Putamen (tissue), 1 donor: ENCODE results near the gene DLX6.

Experiments
- DNase-seq: peaks from one replicate; pipeline ENCODE4 v3.0.0-alpha.2; 2016; ENCODE audit warnings: low spot score

The DLX6 gene

GRCh38 chr7:97011536-97012364 lies 6.4 kb downstream of the DLX6 start:
- no peak for DNase-seq

- DNase-seq, result no peak
These were observed 7.2 kb downstream of the DLX6 start for GRCh38 chr7:97012365-97013133.

- peak; percentile 0 for DNase-seq
These were observed 7.9 kb downstream of the DLX6 start for GRCh38 chr7:97013134-97013844.

DNA sequence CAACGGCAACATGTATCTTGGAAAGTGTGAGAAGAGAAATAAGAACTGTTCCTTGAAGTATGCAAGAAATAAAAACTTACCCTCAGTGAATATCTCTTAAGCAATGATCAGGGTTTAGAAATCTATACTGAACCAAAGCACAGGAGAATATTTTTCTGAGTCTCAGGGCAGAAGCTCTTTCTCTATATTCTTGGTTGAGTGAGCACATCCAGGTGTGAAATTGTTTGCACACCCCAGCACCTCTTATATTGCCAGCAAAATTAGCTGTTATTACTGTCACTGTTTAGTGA lies 8.4 kb downstream of the DLX6 start:
- peak; percentile 0 for DNase-seq

DNA sequence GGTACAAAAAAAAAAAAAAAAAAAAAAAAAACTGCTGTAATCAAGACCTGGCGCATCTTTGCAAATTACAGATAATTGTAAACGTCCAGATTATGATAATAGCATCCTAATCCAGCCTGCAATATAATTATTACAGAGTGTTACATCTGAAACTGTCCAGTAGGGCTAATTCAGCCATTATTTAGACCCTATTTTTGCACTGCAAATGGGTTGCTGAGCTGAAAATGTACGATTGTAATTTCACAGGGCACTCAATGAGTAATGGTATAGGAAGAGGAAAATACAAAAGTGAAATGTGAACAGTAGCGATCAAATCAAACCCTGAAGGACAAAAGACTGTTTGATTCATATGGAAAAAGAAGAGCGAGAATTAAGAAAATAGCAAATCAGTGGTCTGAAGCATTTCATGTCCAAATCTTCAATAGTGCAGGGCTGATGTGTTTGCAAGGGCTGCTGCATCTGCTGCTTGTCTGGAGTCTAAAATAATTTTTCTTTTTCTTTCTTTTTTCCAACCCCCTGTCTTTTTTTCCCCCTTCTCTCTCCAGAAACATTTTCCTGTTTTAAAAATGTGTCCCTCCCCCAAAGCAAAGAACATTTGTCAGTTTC lies 8.9 kb downstream of the DLX6 start:
- peak; percentile 4 for DNase-seq

- DNase-seq, result no peak
These were observed 9.9 kb downstream of the DLX6 start for GRCh38 chr7:97015279-97015678.

DNA sequence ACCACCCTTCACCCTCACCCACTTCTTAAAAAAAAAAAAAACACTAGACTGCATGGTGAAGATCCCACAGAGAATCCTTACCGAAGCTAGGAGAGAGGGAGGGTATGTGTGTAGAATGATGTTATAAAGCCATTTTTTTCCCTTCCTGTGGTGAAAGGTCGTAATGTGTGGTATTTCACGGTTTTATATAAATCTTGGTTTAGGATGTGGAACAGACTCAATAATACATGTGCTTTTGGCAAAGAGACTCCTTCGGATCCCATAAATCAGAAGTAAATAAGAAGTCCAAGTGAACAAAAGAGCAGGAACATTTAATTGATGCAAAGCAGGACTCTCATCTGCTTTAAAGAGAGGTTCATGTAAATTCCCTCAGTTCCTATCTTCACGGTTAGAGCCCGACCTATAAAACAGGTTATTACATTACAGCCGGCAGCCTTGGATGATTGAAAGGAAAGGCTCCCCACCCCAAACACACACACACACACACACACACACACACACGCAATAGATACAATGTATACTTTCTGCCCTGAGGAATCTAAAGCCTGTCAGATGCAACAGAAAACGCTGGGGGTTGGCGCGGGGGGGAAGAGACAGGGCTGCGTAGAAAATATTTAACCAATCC lies 10.5 kb downstream of the DLX6 start:
- DNase-seq, result peak; percentile 10

DNA sequence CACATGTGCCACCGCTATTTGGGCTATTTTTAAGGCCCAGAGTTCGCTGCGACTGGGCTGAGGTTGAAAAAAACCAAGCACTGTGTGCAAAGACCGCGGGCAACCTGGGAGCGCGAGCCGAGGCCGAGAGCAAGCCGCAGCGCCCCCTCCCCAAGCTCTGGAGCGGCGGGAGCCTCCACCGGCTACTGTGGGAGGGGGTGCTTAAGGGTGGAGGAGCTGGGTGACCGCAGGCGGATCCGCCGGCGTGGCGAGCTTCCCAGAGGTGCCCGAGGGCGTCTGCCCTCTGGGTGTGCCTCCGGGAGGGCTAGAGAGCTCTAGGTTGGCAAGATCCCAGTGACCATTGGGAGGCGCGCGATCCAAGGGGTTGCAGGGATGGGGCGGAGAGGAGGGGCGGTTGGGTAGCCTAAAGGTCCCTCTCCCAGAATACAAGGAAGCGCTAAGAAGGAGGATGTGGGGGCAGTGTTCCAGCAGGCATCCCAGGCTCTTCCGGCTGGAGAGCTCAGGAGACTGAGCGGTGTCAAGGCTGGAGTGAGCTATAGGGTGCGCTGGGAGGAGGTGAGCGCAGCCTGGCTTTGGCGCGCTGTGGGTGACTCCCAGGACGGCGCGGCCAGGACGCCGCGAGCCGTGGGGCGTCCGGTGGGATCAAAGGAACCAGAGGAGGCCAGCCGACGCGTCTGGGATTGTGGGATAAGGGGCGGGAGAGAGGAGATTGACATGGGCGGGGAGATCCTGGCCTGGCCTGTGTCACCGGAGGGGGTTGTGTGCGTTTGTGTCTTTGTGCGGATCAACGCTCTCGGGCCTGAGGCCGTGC lies 11.2 kb downstream of the DLX6 start:
- peak; percentile 8 for DNase-seq

DNA sequence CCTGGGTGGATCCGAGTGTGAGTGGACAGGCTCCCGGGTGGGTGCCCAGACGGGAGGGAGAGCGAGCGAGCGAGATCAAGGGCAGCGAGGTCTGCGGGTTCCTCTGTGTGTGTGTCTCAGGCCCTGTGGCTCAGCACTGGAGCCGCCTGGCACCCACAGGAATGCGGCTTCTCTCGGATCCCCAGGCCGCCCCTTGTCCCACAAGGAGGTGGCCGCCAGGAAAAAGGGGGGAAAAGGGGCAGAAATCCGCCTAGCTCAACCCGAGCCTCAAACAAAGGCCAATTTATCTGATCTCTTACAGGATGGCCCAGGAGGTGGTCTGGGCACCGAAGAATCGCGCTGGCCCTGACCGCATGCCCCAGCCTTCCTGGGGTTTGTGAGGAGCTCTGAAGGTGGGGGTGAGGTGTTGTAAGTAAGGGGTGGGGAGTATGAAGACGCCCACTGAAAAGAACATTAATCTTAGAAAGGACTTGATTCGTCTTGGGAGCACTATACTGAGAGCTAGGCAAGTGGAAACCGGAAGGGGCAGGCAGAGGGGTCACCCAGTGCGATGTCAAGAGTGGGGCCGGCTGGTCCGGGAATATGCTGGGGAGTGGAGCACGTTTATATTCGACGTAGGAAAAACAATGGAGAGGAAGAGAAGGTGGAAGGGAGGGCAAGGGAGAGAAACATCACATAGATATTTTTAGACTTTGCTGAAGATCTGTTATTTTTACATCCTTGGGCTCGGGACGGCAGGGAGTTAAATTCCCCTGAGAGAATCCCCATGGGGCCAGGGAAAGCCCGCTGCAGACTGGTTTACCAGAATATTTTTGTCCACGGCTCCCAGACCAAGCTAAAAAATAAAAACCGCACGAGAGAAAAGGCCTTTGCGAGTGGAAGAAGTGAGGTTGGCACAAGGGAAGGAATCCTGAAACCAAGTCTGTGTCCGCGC lies 12.1 kb downstream of the DLX6 start:
- peak; percentile 13 for DNase-seq

- DNase-seq, result peak; percentile 17
These were observed 12.8 kb downstream of the DLX6 start for GRCh38 chr7:97018126-97018601.

GRCh38 chr7:97018791-97019531 lies 13.6 kb downstream of the DLX6 start:
- DNase-seq, result peak; percentile 49

- DNase-seq, result peak; percentile 31
These were observed 14.4 kb downstream of the DLX6 start for GRCh38 chr7:97019710-97020225.

DNA sequence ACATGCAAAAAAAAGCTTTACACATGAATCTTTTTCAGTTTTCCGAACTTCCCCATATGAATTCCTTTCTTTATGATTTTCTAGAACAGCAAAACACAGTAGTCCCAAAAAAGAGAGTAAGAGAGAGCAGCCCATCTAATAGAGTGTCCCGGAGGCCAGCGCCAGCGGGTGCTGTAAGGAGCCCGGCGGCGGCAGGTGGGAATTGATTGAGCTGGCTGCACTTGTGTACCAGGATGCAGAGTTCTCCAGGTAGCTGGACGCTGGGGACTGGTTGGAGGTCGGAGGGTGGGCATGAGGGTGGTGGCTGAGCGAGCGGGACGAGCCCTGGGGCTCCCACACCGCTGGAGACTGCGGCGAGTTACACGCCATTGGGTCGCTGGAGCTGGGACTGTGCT lies 15.2 kb downstream of the DLX6 start:
- DNase-seq, result peak; percentile 1

DNA sequence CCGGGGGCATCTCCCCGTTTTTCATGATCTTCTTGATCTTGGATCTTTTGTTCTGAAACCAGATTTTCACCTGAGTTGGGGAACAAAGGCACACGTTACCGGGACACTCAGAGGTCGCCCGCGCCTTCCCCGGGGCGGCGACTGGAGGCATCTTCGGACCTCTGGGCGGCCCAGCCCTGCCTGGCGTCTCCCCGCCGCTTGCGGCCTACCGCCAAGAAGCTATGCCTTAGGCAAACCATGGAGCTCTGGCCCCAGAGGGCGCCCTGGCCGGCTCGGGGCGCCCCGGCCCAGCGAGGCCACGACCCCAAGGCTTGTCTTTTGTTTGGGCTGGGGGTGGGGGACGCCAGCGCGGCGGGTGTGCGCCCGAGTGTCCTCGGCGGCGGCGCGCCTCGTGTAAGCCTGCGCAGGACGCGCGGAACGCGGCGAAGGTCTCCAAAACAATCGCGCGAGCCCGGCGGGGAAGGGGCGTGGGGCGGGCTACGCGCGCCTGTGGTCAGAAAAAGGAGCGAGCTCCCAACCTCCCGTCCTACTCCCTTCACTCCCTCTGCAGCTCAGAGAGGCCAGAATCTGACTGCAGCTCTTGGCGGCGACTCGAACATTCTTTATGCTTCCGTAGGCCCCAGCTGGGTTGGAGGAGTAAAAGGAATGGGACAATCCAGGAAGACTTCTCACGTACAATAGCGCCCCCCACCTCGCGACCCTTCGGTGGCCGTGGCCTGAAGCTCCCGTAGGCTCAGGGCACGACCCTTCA lies 15.8 kb downstream of the DLX6 start:
- peak; percentile 3 for DNase-seq

- peak; percentile 12 for DNase-seq
These were observed 16.6 kb downstream of the DLX6 start for GRCh38 chr7:97021747-97022490.

DNA sequence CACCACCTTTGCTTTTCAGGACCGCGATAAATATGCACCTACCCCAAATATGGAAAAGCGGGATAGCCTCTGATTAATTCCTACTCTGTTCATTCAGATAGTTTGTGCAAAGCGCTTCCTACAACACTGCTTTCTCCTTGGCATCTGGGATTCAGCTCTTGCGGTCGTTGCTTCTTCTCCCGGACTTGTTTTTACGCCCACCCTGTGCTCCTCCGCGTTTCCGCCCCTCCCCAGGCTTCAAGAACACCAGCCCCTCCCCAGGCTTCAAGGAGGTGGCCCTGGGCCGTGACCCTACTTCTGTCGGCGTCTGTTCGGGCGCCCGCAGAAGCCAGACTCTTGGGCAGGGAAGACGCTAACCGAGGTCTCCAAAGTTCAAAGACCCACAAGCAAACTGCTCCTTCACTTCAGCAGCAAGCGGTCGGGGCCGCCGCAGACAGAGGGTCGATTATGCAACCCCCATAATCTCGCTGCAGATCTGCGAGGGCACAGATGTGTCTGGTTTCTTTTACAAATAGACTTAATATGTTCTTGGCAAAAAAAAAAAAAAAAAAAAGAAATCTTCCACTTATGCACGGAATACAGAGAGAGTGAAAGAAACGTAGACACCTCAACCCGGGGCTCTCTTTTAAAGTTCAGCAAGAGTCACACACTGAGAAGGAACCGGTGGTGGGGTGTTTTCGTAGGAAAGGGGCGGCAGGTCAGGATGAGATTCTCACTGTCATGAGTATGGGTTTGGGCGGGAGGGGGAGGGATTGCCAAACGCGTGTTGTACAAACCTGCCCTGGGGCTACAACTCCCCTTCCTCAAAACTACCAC lies 17.3 kb downstream of the DLX6 start:
- DNase-seq, result peak; percentile 10
